Fibroblast of mammary gland (primary cell): Measurements from ENCODE around the gene STARD13.

Experiments
- DNase-seq: peaks from one replicate; pipeline ENCODE4 v3.0.0-alpha.2; 2010; ENCODE audit warnings: low read depth
- H3K4me3 ChIP-seq: 2 replicates; pipeline ENCODE4 v1.5.1; 2011; ENCODE audit warnings: low read depth, mild to moderate bottlenecking, low read length, moderate library complexity; ENCODE audit not compliant: control insufficient read depth
- CTCF ChIP-seq: conservative IDR thresholded peaks from 2 replicates; pipeline ENCODE4 v1.5.1; 2011; ENCODE audit warnings: low read depth, low read length, inconsistent platforms; ENCODE audit not compliant: control insufficient read depth, insufficient read depth

STARD13 gene

GRCh38 chr13:33271759-33272158 is 13.8 kb downstream of the STARD13 start:
- DNase-seq, result peak; percentile 32
- no peak overlapping the region for H3K4me3 ChIP-seq
- TF ChIP-seq CTCF, result no peak

- TF ChIP-seq CTCF, result no peak
- DNase-seq, result peak; percentile 29
- H3K4me3 ChIP-seq, result no peak overlapping the region
Observed at GRCh38 chr13:33270895-33271538, 14.5 kb downstream of the STARD13 start.

GRCh38 chr13:33265607-33266006 is 19.9 kb downstream of the STARD13 start:
- TF ChIP-seq CTCF, result no peak
- no peak for DNase-seq
- no peak overlapping the region for H3K4me3 ChIP-seq

GRCh38 chr13:33265133-33265532 is 20.4 kb downstream of the STARD13 start:
- DNase-seq, result no peak
- no peak for TF ChIP-seq CTCF
- H3K4me3 ChIP-seq, result no peak overlapping the region

GRCh38 chr13:33264620-33264978 is 21.0 kb downstream of the STARD13 start:
- TF ChIP-seq CTCF, result no peak
- H3K4me3 ChIP-seq, result no peak overlapping the region
- peak; percentile 47 for DNase-seq

GRCh38 chr13:33263976-33264619 is 21.5 kb downstream of the STARD13 start:
- DNase-seq, result peak; percentile 52
- TF ChIP-seq CTCF, result no peak
- H3K4me3 ChIP-seq, result no peak overlapping the region
